SK-N-SH treated with all-trans-retinoic acid at 6 μM for 48 hours (cell line): Measurements from ENCODE around the gene RABL2A.
"Not testable (repeated sequence)": the region's sequence is repeated elsewhere in the genome, so short reads cannot be mapped to it uniquely, and the experiment has no call there.

Source experiments
- TOX ChIP-seq: fragments of 250-450 bp; sonication (Bioruptor Pico); IDR thresholded peaks from 2 replicates; pipeline ENCODE4 v1.8.0; 2021; ENCODE audit warnings: mild to moderate bottlenecking, moderate library complexity, borderline replicate concordance
- TF ChIP-seq, protein P1 (sequence below): fragments of 250-450 bp; sonication (Bioruptor Pico); IDR thresholded peaks from 2 replicates; pipeline ENCODE4 v1.8.0; 2020; ENCODE audit warnings: mild to moderate bottlenecking, moderate library complexity, borderline replicate concordance

DNA sequence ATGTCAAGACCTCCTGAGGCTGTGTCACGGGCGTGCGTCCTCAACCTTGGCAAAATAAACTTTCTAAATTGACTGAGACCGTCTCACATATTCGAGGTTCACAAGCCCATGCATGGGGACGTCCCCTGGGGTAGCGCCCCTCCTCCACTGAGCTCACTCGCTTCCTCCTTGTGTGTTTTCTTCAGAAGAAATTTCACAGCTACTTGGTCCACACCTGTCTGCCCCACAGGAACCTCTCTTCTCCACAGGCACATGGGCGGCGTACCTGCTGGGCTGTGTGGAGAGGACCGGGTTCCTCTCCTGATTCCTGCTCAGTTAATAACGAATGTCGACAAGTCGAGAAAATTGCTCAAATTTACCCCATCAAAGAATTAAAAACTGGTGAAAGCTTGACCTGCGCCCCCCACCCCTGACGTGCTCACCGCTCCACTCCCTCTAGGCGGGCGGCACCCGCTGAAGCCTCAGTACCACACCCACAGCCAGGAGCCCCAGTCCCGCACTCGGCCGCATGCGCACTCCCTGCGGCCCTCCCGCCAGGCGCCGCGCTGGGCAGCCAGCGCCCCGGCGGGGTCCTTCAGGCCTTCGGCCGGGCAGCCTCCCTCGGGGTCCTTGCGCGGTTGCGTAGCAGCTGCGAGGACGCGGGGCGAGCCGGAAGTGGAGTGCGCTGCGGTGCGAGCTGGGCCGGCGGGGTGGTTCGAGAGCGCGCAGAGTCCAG is at the start of gene RABL2A:
- TF ChIP-seq, protein P1, sequence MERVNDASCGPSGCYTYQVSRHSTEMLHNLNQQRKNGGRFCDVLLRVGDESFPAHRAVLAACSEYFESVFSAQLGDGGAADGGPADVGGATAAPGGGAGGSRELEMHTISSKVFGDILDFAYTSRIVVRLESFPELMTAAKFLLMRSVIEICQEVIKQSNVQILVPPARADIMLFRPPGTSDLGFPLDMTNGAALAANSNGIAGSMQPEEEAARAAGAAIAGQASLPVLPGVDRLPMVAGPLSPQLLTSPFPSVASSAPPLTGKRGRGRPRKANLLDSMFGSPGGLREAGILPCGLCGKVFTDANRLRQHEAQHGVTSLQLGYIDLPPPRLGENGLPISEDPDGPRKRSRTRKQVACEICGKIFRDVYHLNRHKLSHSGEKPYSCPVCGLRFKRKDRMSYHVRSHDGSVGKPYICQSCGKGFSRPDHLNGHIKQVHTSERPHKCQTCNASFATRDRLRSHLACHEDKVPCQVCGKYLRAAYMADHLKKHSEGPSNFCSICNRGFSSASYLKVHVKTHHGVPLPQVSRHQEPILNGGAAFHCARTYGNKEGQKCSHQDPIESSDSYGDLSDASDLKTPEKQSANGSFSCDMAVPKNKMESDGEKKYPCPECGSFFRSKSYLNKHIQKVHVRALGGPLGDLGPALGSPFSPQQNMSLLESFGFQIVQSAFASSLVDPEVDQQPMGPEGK (CRISPR knock-in tag) = not testable (repeated sequence)
- TF ChIP-seq TOX = not testable (repeated sequence)
